Measurements from ENCODE around the gene FBXO24. TPM values are rescaled to one million over a fixed set of nuclear protein-coding genes. Genes with fewer than 3 reads are reported as not detected.
"Not testable (repeated sequence)": the region's sequence is repeated elsewhere in the genome, so short reads cannot be mapped to it uniquely, and the experiment has no call there.

FBXO24 gene
- total and polyA plus RNA-seq, 7 donors = 0.13 to 1.1 (median 0.30) TPM

DNA sequence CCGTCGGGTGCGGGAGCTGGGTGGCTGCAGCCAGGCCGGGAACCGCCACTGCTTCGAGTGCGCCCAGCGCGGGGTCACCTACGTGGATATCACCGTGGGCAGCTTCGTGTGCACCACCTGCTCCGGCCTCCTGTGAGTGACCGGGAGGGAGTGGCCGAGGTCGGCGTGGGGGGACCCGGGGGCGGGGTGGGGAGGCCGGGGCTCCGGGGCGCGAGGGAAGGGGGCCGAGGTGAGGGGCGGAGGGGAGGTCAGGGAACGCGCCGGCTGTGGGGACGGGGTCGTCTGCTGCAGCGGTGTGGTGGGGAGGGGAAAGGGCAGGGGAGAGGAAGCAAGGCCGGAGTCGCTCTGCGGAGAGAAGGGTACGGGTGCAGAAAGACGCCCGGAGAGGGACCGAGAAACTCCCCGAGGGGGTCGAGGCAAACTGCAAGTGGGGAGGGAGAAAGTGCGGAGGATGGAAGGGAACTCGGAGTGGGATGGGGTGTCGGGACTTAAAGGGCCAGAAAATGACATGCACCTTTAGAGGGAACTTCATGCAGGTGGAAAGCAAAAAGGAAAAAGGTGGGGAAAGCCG is 46.6 kb upstream of the FBXO24 start:
- ATAC-seq (no peak), DNase-seq (no peak)
- Histone ChIP-seq H3K36me3 (ENCODE audit: insufficient read depth in 1 of 2, low read depth in 1 of 2) (no peaks in the 10 kb centered on the region), H3K4me3 (peak overlapping the region; percentile 85), H3K9me3 (no peaks in the 10 kb centered on the region), H3K27ac (peak overlapping the region; percentile 60), H3K27me3 (ENCODE audit: insufficient read depth in 3 of 3, low read length in 2 of 3) (no peaks in the 10 kb centered on the region), H3K4me1 (peaks cover 14% of the 10 kb centered on the region)
- TF ChIP-seq CTCF (IDR thresholded peaks at IDR 0.05) = no peak
- WGBS, 3 donors = 0 to 1% (median 1%) methylated on average over 32 to 44 of the region's 44 CpGs
- intact Hi-C loops (cut with DNase I) = loop anchor here in 1 of 2 donors (5.0 kb wide), 1 partner anchor 62 kb away; the partner anchor contains the start of gene TSC22D4

DNA sequence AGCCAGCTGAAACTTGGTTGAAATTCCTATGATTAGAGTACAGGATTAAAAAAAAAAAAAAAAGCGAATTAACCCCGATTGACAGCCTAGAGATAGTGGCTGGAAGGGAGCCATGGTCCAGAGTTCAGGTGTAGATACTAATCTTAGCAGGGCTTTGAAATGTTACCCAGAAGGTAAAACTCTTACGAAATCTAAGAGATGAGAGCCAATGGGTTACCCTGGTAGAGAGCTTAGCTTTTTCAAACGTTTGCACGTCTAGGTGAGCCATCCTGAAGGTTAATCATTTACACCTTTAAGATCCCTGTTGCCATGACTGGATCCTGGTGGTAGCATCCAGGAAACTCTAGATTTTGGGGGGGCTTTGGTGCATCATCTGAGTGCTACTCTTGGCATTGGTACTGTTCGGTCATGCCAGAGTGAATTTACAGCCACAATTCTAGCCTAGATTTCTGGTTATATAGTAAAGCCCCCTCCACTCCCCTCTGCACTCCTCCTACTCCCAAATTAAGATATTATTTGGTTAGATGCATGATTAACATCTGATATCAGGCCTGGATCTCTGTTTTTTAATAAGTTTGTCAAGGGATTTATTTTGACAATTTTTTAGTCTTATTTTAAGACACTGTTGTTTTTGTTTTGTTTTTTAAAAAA is 45.9 kb upstream of the FBXO24 start:
- Histone ChIP-seq H3K4me1 (peaks cover 18% of the 10 kb centered on the region), H3K27me3 (ENCODE audit: insufficient read depth in 3 of 3, low read length in 2 of 3) (no peaks in the 10 kb centered on the region), H3K27ac (no peak overlapping the region), H3K36me3 (ENCODE audit: insufficient read depth in 1 of 2, low read depth in 1 of 2) (no peaks in the 10 kb centered on the region), H3K4me3 (peak overlapping the region; percentile 85), H3K9me3 (no peaks in the 10 kb centered on the region)
- 44 to 48% (median 45%) methylated on average over 6 of the region's 6 CpGs for WGBS, 3 donors
- TF ChIP-seq CTCF (IDR thresholded peaks at IDR 0.05) = no peak
- DNase-seq (no peak), ATAC-seq (no peak)
- intact Hi-C loops (cut with DNase I) = loop anchor here in 1 of 2 donors (5.0 kb wide), 1 partner anchor 63 kb away; the partner anchor contains the start of gene TSC22D4

- not testable (repeated sequence) for H3K27me3 ChIP-seq (ENCODE audit: insufficient read depth in 3 of 3, low read length in 2 of 3); ATAC-seq; H3K4me3 ChIP-seq; H3K36me3 ChIP-seq (ENCODE audit: insufficient read depth in 1 of 2, low read depth in 1 of 2); DNase-seq; H3K27ac ChIP-seq; H3K9me3 ChIP-seq
- peaks cover 28% of the 10 kb centered on the region for H3K4me1 ChIP-seq
- intact Hi-C loops (cut with DNase I) = loop anchor here in 1 of 2 donors (5.0 kb wide), 1 partner anchor 64 kb away; the partner anchor contains the start of gene TSC22D4
- WGBS, 3 donors = 80 to 85% (median 81%) methylated on average over 7 of the region's 7 CpGs
These were observed 44.8 kb upstream of the FBXO24 start for GRCh38 chr7:100541309-100541708.

DNA sequence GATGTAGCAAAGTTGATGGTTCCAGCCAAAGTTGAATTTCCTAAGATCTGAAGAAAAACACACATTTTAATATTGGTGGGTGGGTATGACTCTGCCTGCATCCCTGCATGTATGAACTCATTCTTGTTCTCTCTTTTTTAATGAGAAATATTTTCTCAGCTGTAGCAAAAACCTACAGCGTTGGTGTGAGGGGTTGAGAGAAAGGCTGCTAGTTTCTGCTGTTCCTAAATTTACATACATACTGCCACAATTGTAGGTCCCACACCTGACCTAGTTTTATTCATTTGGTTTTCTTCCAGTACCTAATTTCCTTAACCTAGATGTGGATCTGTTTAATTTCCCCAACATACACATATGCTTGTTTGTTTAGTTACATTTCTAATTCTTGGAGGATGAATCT is 42.5 kb upstream of the FBXO24 start:
- ATAC-seq (no peak), DNase-seq (no peak)
- Histone ChIP-seq H3K9me3 (no peaks in the 10 kb centered on the region), H3K27me3 (ENCODE audit: insufficient read depth in 3 of 3, low read length in 2 of 3) (no peaks in the 10 kb centered on the region), H3K4me1 (peaks cover 31% of the 10 kb centered on the region), H3K36me3 (ENCODE audit: insufficient read depth in 1 of 2, low read depth in 1 of 2) (no peaks in the 10 kb centered on the region), H3K27ac (no peak overlapping the region), H3K4me3 (no peak overlapping the region)
- no peak for TF ChIP-seq CTCF (IDR thresholded peaks at IDR 0.05)
- WGBS, 3 donors = 59 to 76% (median 70%) methylated on average over 1 of the region's 1 CpG
- intact Hi-C loops (cut with DNase I) = loop anchor here in 1 of 2 donors (5.0 kb wide), 1 partner anchor 66 kb away; the partner anchor contains the start of gene TSC22D4

DNA sequence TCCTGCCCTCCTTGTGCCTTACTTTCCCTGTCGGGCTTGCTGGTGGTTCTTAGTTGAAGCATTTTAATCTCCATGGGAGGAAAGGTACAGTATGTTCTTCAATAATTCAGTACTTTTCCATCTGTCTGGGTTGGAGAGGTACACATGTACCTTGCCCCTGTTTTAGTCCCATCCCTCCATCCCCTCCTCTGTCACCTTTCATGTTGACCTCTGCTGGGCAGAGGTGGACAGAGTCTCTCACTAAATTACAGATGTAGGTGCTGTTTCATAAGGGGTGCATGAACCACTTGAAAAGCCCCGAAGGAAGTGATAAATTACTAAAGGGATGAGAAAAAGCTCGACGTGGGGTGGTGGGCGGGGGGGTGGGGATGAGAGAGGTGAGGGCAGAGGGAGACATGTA is 41.7 kb upstream of the FBXO24 start:
- no peaks in the 10 kb centered on the region for H3K9me3 ChIP-seq
- intact Hi-C loops (cut with DNase I) = loop anchor here in 1 of 2 donors (5.0 kb wide), 1 partner anchor 67 kb away; the partner anchor contains the start of gene TSC22D4
- no peaks in the 10 kb centered on the region for H3K27me3 ChIP-seq (ENCODE audit: insufficient read depth in 3 of 3, low read length in 2 of 3)
- 42 to 58% (median 55%) methylated on average over 5 of the region's 5 CpGs for WGBS, 3 donors
- no peak overlapping the region for H3K27ac ChIP-seq
- no peak for DNase-seq
- H3K36me3 ChIP-seq (ENCODE audit: insufficient read depth in 1 of 2, low read depth in 1 of 2) = peaks cover 0 to 5% of the 10 kb centered on the region in 2 donors
- no peak for ATAC-seq
- peaks cover 34% of the 10 kb centered on the region for H3K4me1 ChIP-seq
- no peak overlapping the region for H3K4me3 ChIP-seq
- no peak for TF ChIP-seq CTCF (IDR thresholded peaks at IDR 0.05)
